GM19099 (cell line): ENCODE results near the gene TUBB1.

Experiments used
- POLR2A ChIP-seq: IDR thresholded peaks from 3 replicates; pipeline ENCODE4 v1.6.1; 2011; ENCODE audit warnings: low read depth; ENCODE audit not compliant: insufficient read length; ENCODE audit errors: extremely low read depth

Gene TUBB1

GRCh38 chr20:58986286-58986967 is 32.8 kb upstream of the TUBB1 start:
- TF ChIP-seq POLR2A = no peak

GRCh38 chr20:58986968-58987517 is 32.2 kb upstream of the TUBB1 start:
- TF ChIP-seq POLR2A = no peak

- no peak for TF ChIP-seq POLR2A
Measured at GRCh38 chr20:58987790-58988564, 31.3 kb upstream of the TUBB1 start.

- no peak for TF ChIP-seq POLR2A
Measured at GRCh38 chr20:58988565-58988882, 30.7 kb upstream of the TUBB1 start.

GRCh38 chr20:58989196-58989595 is 30.0 kb upstream of the TUBB1 start:
- no peak for TF ChIP-seq POLR2A

GRCh38 chr20:58990651-58991445 is 28.4 kb upstream of the TUBB1 start:
- no peak for TF ChIP-seq POLR2A

- TF ChIP-seq POLR2A = no peak
Measured at GRCh38 chr20:58991715-58992114, 27.5 kb upstream of the TUBB1 start.

GRCh38 chr20:58992911-58993310 is 26.3 kb upstream of the TUBB1 start:
- TF ChIP-seq POLR2A = no peak

- no peak for TF ChIP-seq POLR2A
Measured at GRCh38 chr20:58993332-58994248, 25.6 kb upstream of the TUBB1 start.

- no peak for TF ChIP-seq POLR2A
Measured at GRCh38 chr20:58994390-58995159, 24.7 kb upstream of the TUBB1 start.

GRCh38 chr20:58995461-58996225 is 23.6 kb upstream of the TUBB1 start:
- TF ChIP-seq POLR2A = no peak

- TF ChIP-seq POLR2A = no peak
Measured at GRCh38 chr20:58996226-58996611, 23.0 kb upstream of the TUBB1 start.
